SK-N-SH (cell line): ENCODE results near the gene BAIAP2L1.

Source experiments
- EP300 ChIP-seq, 2 experiments: IDR thresholded peaks; 2 replicates each; pipeline versions ENCODE4 v1.4.0 to v1.6.1; 2012; ENCODE audit warnings: borderline replicate concordance in 1 of 2, low read depth in 1 of 2, low read length in 1 of 2
- GABPA ChIP-seq: IDR thresholded peaks from 2 replicates; pipeline ENCODE4 v1.4.0; 2012; ENCODE audit warnings: low read depth, mild to moderate bottlenecking
- MEF2A ChIP-seq: IDR thresholded peaks from 2 replicates; pipeline ENCODE4 v1.4.0; 2012; ENCODE audit warnings: low read depth, borderline replicate concordance
- POLR2AphosphoS5 ChIP-seq: IDR thresholded peaks from 2 replicates; pipeline ENCODE4 v1.6.1; 2012; ENCODE audit warnings: low read depth, low read length
- TF ChIP-seq, protein P1 (sequence below): fragments of 200-600 bp; sonication (generic); IDR thresholded peaks from 2 replicates; pipeline ENCODE4 v1.6.1; 2017; ENCODE audit warnings: antibody characterized with exemption, mild to moderate bottlenecking, moderate library complexity

DNA sequence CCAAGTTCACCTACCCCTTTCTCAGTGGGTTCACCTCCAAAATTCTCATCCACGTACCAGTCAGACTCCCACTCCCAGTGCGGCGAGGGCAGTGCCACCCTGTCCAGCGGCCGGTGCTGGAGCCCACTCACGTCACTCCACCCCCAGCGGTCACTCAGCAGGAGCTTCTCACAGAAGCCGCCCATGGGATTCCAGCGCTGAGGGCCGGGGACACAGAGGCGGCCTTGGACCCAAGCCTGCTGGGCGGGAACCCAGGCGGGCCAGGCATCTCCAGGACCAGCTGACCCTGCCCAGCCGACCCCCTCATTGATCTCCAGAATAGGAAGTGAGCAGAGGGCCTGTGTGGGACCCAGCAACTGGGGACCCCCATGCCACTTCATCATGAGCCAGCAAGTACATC lies 156.0 kb downstream of the BAIAP2L1 start:
- TF ChIP-seq EP300 (IDR thresholded peaks at IDR 0.05; ENCODE audit: borderline replicate concordance in 1 of 2, low read depth in 1 of 2, low read length in 1 of 2) (no peak), MEF2A (no peak), POLR2AphosphoS5 (no peak), GABPA (no peak)
- TF ChIP-seq, protein P1, sequence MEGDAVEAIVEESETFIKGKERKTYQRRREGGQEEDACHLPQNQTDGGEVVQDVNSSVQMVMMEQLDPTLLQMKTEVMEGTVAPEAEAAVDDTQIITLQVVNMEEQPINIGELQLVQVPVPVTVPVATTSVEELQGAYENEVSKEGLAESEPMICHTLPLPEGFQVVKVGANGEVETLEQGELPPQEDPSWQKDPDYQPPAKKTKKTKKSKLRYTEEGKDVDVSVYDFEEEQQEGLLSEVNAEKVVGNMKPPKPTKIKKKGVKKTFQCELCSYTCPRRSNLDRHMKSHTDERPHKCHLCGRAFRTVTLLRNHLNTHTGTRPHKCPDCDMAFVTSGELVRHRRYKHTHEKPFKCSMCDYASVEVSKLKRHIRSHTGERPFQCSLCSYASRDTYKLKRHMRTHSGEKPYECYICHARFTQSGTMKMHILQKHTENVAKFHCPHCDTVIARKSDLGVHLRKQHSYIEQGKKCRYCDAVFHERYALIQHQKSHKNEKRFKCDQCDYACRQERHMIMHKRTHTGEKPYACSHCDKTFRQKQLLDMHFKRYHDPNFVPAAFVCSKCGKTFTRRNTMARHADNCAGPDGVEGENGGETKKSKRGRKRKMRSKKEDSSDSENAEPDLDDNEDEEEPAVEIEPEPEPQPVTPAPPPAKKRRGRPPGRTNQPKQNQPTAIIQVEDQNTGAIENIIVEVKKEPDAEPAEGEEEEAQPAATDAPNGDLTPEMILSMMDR = no peak
